ENCODE data around the gene RNF213.
"Not testable (repeated sequence)": the region's sequence is repeated elsewhere in the genome, so short reads cannot be mapped to it uniquely, and the experiment has no call there.

Gene RNF213

GRCh38 chr17:80296221-80296620 is 35.6 kb downstream of the RNF213 start:
- no peak for DNase-seq (ENCODE audit: low read depth, low spot score)
- H3K9me3 ChIP-seq (ENCODE audit: insufficient read depth, low read length) = peaks cover 6% of the 10 kb centered on the region; the same call in 1 of the 2 replicates
- TF ChIP-seq ZNF274 (IDR thresholded peaks at IDR 0.05; ENCODE audit: low read depth, low read length) = no peak
- no peak overlapping the region for H3K9ac ChIP-seq (ENCODE audit: insufficient read length, low read depth)
- H3K4me1 ChIP-seq (ENCODE audit: insufficient read depth, insufficient read length) = no peaks in the 10 kb centered on the region
- peaks cover 73% of the 10 kb centered on the region for H3K36me3 ChIP-seq (ENCODE audit: insufficient read depth, insufficient read length, low read length)
- H3K27me3 ChIP-seq (ENCODE audit: insufficient read depth, insufficient read length) = no peaks in the 10 kb centered on the region
- no peak overlapping the region for H3K4me3 ChIP-seq (ENCODE audit: insufficient read length, low read depth)

GRCh38 chr17:80297996-80298560 is 37.4 kb downstream of the RNF213 start:
- H3K9ac ChIP-seq (ENCODE audit: insufficient read length, low read depth) = no peak overlapping the region
- no peaks in the 10 kb centered on the region for H3K27me3 ChIP-seq (ENCODE audit: insufficient read depth, insufficient read length)
- H3K9me3 ChIP-seq (ENCODE audit: insufficient read depth, low read length) = peaks cover 12% of the 10 kb centered on the region; the same call in 1 of the 2 replicates
- H3K4me3 ChIP-seq (ENCODE audit: insufficient read length, low read depth) = no peak overlapping the region
- DNase-seq (ENCODE audit: low read depth, low spot score) = no peak
- H3K4me1 ChIP-seq (ENCODE audit: insufficient read depth, insufficient read length) = no peaks in the 10 kb centered on the region
- peaks cover 72% of the 10 kb centered on the region for H3K36me3 ChIP-seq (ENCODE audit: insufficient read depth, insufficient read length, low read length)
- TF ChIP-seq SUZ12 (IDR thresholded peaks at IDR 0.05; ENCODE audit: extremely low read depth, insufficient read depth, insufficient read length) (no peak), ZNF274 (IDR thresholded peaks at IDR 0.05; ENCODE audit: low read depth, low read length) (no peak), YY1 (IDR thresholded peaks at IDR 0.05; ENCODE audit: insufficient read depth, insufficient read length) (no peak)

- H3K4me3 ChIP-seq (ENCODE audit: insufficient read length, low read depth); H3K9ac ChIP-seq (ENCODE audit: insufficient read length, low read depth); DNase-seq (ENCODE audit: low read depth, low spot score); H3K4me1 ChIP-seq (ENCODE audit: insufficient read depth, insufficient read length); H3K27me3 ChIP-seq (ENCODE audit: insufficient read depth, insufficient read length): not testable (repeated sequence)
- peaks cover 25% of the 10 kb centered on the region; the same call in 1 of the 2 replicates for H3K9me3 ChIP-seq (ENCODE audit: insufficient read depth, low read length)
- peaks cover 75% of the 10 kb centered on the region for H3K36me3 ChIP-seq (ENCODE audit: insufficient read depth, insufficient read length, low read length)
Measured at GRCh38 chr17:80299350-80300100, 38.9 kb downstream of the RNF213 start.

- Histone ChIP-seq H3K36me3 (ENCODE audit: insufficient read depth, insufficient read length, low read length) (peaks cover 74% of the 10 kb centered on the region), H3K9me3 (ENCODE audit: insufficient read depth, low read length) (peaks cover 27% of the 10 kb centered on the region; the same call in 1 of the 2 replicates)
- H3K4me3 ChIP-seq (ENCODE audit: insufficient read length, low read depth) = not testable (repeated sequence)
Measured at GRCh38 chr17:80300756-80301155, 40.1 kb downstream of the RNF213 start.

GRCh38 chr17:80303824-80304223 is 43.2 kb downstream of the RNF213 start:
- Histone ChIP-seq H3K27me3 (ENCODE audit: insufficient read depth, insufficient read length) (no peaks in the 10 kb centered on the region), H3K9ac (ENCODE audit: insufficient read length, low read depth) (no peak overlapping the region), H3K9me3 (ENCODE audit: insufficient read depth, low read length) (peaks cover 27% of the 10 kb centered on the region; the same call in 1 of the 2 replicates), H3K4me1 (ENCODE audit: insufficient read depth, insufficient read length) (no peaks in the 10 kb centered on the region), H3K4me3 (ENCODE audit: insufficient read length, low read depth) (no peak overlapping the region), H3K36me3 (ENCODE audit: insufficient read depth, insufficient read length, low read length) (peaks cover 75% of the 10 kb centered on the region)
- no peak for TF ChIP-seq YY1 (IDR thresholded peaks at IDR 0.05; ENCODE audit: insufficient read depth, insufficient read length)
- TF ChIP-seq ZNF274 (IDR thresholded peaks at IDR 0.05; ENCODE audit: low read depth, low read length) = no peak
- TF ChIP-seq SUZ12 (IDR thresholded peaks at IDR 0.05; ENCODE audit: extremely low read depth, insufficient read depth, insufficient read length) = no peak
- no peak for DNase-seq (ENCODE audit: low read depth, low spot score)

More at GRCh38 chr17:80300756-80301155, 40.1 kb downstream of the RNF213 start:
- not testable (repeated sequence) for DNase-seq (ENCODE audit: low read depth, low spot score); H3K4me1 ChIP-seq (ENCODE audit: insufficient read depth, insufficient read length); H3K27me3 ChIP-seq (ENCODE audit: insufficient read depth, insufficient read length); H3K9ac ChIP-seq (ENCODE audit: insufficient read length, low read depth)

- no peak overlapping the region for H3K4me3 ChIP-seq (ENCODE audit: insufficient read length, low read depth)
- TF ChIP-seq ZNF274 (IDR thresholded peaks at IDR 0.05; ENCODE audit: low read depth, low read length) (no peak), SUZ12 (IDR thresholded peaks at IDR 0.05; ENCODE audit: extremely low read depth, insufficient read depth, insufficient read length) (no peak)
- DNase-seq (ENCODE audit: low read depth, low spot score) = no peak
- H3K36me3 ChIP-seq (ENCODE audit: insufficient read depth, insufficient read length, low read length) = peaks cover 81% of the 10 kb centered on the region
- no peaks in the 10 kb centered on the region for H3K27me3 ChIP-seq (ENCODE audit: insufficient read depth, insufficient read length)
- no peak overlapping the region for H3K9ac ChIP-seq (ENCODE audit: insufficient read length, low read depth)
- no peaks in the 10 kb centered on the region for H3K4me1 ChIP-seq (ENCODE audit: insufficient read depth, insufficient read length)
- H3K9me3 ChIP-seq (ENCODE audit: insufficient read depth, low read length) = peaks cover 14% of the 10 kb centered on the region; the same call in 1 of the 2 replicates
Measured at GRCh38 chr17:80307994-80308691, 47.5 kb downstream of the RNF213 start.

- H3K9ac ChIP-seq (ENCODE audit: insufficient read length, low read depth) = no peak overlapping the region
- no peaks in the 10 kb centered on the region for H3K4me1 ChIP-seq (ENCODE audit: insufficient read depth, insufficient read length)
- H3K9me3 ChIP-seq (ENCODE audit: insufficient read depth, low read length) = peaks cover 7% of the 10 kb centered on the region; the same call in 1 of the 2 replicates
- H3K27me3 ChIP-seq (ENCODE audit: insufficient read depth, insufficient read length) = no peaks in the 10 kb centered on the region
- TF ChIP-seq SUZ12 (IDR thresholded peaks at IDR 0.05; ENCODE audit: extremely low read depth, insufficient read depth, insufficient read length) = no peak
- no peak for TF ChIP-seq YY1 (IDR thresholded peaks at IDR 0.05; ENCODE audit: insufficient read depth, insufficient read length)
- TF ChIP-seq ZNF274 (IDR thresholded peaks at IDR 0.05; ENCODE audit: low read depth, low read length) = no peak
- H3K36me3 ChIP-seq (ENCODE audit: insufficient read depth, insufficient read length, low read length) = peaks cover 80% of the 10 kb centered on the region
- no peak for DNase-seq (ENCODE audit: low read depth, low spot score)
- no peak overlapping the region for H3K4me3 ChIP-seq (ENCODE audit: insufficient read length, low read depth)
Measured at GRCh38 chr17:80308692-80309517, 48.3 kb downstream of the RNF213 start.
